Measurements from ENCODE around the gene MDK.

DNA sequence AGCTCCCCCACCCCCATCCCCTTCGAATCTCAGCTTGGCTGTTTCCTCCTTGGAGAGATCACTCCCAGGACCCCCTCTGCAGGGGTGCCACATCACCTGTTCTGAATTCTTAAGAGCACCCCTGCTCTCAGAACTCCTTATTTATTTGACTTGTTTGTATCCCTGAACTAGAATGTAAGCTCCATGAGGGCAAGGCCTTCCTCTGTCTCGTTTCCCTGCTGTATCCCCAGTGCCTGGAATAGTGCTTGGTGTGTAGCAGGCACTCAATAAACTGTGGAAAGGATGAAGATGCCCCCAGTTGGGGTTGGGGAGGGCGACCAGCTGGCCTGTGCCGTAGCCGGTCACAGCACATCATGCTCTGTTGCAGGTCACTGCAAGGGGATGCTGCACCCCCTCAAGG lies 3.6 kb upstream of the MDK start:
- TF ChIP-seq, protein P1, sequence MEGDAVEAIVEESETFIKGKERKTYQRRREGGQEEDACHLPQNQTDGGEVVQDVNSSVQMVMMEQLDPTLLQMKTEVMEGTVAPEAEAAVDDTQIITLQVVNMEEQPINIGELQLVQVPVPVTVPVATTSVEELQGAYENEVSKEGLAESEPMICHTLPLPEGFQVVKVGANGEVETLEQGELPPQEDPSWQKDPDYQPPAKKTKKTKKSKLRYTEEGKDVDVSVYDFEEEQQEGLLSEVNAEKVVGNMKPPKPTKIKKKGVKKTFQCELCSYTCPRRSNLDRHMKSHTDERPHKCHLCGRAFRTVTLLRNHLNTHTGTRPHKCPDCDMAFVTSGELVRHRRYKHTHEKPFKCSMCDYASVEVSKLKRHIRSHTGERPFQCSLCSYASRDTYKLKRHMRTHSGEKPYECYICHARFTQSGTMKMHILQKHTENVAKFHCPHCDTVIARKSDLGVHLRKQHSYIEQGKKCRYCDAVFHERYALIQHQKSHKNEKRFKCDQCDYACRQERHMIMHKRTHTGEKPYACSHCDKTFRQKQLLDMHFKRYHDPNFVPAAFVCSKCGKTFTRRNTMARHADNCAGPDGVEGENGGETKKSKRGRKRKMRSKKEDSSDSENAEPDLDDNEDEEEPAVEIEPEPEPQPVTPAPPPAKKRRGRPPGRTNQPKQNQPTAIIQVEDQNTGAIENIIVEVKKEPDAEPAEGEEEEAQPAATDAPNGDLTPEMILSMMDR (IDR thresholded peaks at IDR 0.05; ENCODE audit: insufficient read depth, low read length), result no peak
- TF ChIP-seq, protein P2, sequence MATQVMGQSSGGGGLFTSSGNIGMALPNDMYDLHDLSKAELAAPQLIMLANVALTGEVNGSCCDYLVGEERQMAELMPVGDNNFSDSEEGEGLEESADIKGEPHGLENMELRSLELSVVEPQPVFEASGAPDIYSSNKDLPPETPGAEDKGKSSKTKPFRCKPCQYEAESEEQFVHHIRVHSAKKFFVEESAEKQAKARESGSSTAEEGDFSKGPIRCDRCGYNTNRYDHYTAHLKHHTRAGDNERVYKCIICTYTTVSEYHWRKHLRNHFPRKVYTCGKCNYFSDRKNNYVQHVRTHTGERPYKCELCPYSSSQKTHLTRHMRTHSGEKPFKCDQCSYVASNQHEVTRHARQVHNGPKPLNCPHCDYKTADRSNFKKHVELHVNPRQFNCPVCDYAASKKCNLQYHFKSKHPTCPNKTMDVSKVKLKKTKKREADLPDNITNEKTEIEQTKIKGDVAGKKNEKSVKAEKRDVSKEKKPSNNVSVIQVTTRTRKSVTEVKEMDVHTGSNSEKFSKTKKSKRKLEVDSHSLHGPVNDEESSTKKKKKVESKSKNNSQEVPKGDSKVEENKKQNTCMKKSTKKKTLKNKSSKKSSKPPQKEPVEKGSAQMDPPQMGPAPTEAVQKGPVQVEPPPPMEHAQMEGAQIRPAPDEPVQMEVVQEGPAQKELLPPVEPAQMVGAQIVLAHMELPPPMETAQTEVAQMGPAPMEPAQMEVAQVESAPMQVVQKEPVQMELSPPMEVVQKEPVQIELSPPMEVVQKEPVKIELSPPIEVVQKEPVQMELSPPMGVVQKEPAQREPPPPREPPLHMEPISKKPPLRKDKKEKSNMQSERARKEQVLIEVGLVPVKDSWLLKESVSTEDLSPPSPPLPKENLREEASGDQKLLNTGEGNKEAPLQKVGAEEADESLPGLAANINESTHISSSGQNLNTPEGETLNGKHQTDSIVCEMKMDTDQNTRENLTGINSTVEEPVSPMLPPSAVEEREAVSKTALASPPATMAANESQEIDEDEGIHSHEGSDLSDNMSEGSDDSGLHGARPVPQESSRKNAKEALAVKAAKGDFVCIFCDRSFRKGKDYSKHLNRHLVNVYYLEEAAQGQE (IDR thresholded peaks at IDR 0.05; ENCODE audit: insufficient replicate concordance, low read depth), result no peak
- TF ChIP-seq POLR2AphosphoS5 (IDR thresholded peaks at IDR 0.05; ENCODE audit: low read depth) (no peak), GABPA (IDR thresholded peaks at IDR 0.05; ENCODE audit: low read depth) (no peak)

Data from HL-60 (cell line).